ENCODE results near the gene ZNRF1. TPM values are rescaled to one million over a fixed set of nuclear protein-coding genes. Genes with fewer than 3 reads are reported as not detected.

ZNRF1 gene
- total and polyA plus RNA-seq, 2 donors from 2014 or later: 10.8 to 23.1 TPM

DNA sequence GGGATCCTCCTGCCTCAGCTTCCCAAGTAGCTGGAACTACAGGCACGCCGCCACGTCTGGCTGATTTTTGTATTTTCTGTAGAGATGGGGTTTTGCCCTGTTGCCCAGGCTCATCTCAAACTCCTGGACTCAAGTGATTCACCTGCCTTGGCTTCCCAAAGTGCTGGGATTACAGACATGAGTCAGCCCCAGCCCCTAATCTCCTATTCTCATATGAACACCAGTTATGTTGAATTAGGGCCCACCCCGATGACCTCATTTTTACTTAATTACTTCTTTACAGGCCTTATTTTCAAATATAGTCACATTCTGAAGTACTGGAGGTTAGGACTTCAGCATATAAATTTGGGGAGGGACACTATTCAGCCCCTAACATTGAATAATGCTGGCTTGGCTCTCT lies 49.2 kb downstream of the ZNRF1 start:
- H3K4me1 ChIP-seq (ENCODE audit: control insufficient read depth in 2 of 3, insufficient read depth in 2 of 3, low read depth in 1 of 3, low read length in 3 of 3): peaks cover 0 to 16% (median 1%) of the 10 kb centered on the region in 3 donors
- DNase-seq: no peak
- intact Hi-C loops (cut with DNase I): no loop called here
- H3K27ac ChIP-seq (ENCODE audit: low read depth in 2 of 2, low read length in 2 of 2): no peak overlapping the region
- H3K4me3 ChIP-seq (ENCODE audit: low read length in 3 of 3): no peak overlapping the region
- no peaks in the 10 kb centered on the region for H3K9me3 ChIP-seq (ENCODE audit: control insufficient read depth in 2 of 3, insufficient read depth in 1 of 3, low read length in 3 of 3)
- TF ChIP-seq, protein P1, sequence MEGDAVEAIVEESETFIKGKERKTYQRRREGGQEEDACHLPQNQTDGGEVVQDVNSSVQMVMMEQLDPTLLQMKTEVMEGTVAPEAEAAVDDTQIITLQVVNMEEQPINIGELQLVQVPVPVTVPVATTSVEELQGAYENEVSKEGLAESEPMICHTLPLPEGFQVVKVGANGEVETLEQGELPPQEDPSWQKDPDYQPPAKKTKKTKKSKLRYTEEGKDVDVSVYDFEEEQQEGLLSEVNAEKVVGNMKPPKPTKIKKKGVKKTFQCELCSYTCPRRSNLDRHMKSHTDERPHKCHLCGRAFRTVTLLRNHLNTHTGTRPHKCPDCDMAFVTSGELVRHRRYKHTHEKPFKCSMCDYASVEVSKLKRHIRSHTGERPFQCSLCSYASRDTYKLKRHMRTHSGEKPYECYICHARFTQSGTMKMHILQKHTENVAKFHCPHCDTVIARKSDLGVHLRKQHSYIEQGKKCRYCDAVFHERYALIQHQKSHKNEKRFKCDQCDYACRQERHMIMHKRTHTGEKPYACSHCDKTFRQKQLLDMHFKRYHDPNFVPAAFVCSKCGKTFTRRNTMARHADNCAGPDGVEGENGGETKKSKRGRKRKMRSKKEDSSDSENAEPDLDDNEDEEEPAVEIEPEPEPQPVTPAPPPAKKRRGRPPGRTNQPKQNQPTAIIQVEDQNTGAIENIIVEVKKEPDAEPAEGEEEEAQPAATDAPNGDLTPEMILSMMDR (IDR thresholded peaks at IDR 0.05; ENCODE audit: borderline replicate concordance, extremely low read depth, insufficient read depth): no peak
- no peaks in the 10 kb centered on the region for H3K36me3 ChIP-seq (ENCODE audit: control insufficient read depth in 2 of 3, insufficient read depth in 3 of 3, low read length in 3 of 3)
- no peak for FAIRE-seq
- no peaks in the 10 kb centered on the region for H3K27me3 ChIP-seq (ENCODE audit: control insufficient read depth, insufficient read depth, low read length)
- no peak overlapping the region for H3K9ac ChIP-seq (ENCODE audit: low read length in 3 of 3)

DNA sequence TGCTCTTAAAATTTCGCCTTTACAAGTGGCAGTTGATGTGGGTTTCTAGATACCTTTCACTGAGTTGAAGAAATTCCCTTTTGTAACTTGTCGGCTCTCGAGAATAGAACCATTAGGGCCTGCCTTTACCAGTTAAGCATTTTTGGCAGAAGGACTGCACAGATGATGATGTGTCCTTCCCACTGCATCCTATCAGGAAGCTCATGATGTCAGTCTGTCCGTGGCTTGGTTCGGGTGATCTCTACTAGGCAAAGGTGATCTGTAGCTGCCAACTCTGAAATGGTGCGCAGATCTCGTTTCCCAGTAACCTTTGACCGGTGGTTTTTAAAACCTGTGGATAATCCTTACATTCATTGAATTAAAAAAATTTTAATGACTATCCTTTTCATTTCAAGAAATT lies 49.7 kb downstream of the ZNRF1 start:
- intact Hi-C loops (cut with DNase I): no loop called here
- Histone ChIP-seq H3K4me3 (ENCODE audit: low read length in 3 of 3) (no peak overlapping the region), H3K4me1 (ENCODE audit: control insufficient read depth in 2 of 3, insufficient read depth in 2 of 3, low read depth in 1 of 3, low read length in 3 of 3) (peaks cover 0 to 16% (median 0%) of the 10 kb centered on the region in 3 donors), H3K27me3 (ENCODE audit: control insufficient read depth, insufficient read depth, low read length) (no peaks in the 10 kb centered on the region), H3K27ac (ENCODE audit: low read depth in 2 of 2, low read length in 2 of 2) (no peak overlapping the region), H3K9ac (ENCODE audit: low read length in 3 of 3) (no peak overlapping the region), H3K36me3 (ENCODE audit: control insufficient read depth in 2 of 3, insufficient read depth in 3 of 3, low read length in 3 of 3) (no peaks in the 10 kb centered on the region), H3K9me3 (ENCODE audit: control insufficient read depth in 2 of 3, insufficient read depth in 1 of 3, low read length in 3 of 3) (no peaks in the 10 kb centered on the region)
- FAIRE-seq (no peak), DNase-seq (no peak)
- TF ChIP-seq, protein P1 (IDR thresholded peaks at IDR 0.05; ENCODE audit: borderline replicate concordance, extremely low read depth, insufficient read depth): no peak

GRCh38 chr16:75052481-75053202 lies 53.8 kb downstream of the ZNRF1 start:
- Histone ChIP-seq H3K9ac (ENCODE audit: low read length in 3 of 3) (no peak overlapping the region), H3K36me3 (ENCODE audit: control insufficient read depth in 2 of 3, insufficient read depth in 3 of 3, low read length in 3 of 3) (no peaks in the 10 kb centered on the region), H3K27me3 (ENCODE audit: control insufficient read depth, insufficient read depth, low read length) (no peaks in the 10 kb centered on the region), H3K9me3 (ENCODE audit: control insufficient read depth in 2 of 3, insufficient read depth in 1 of 3, low read length in 3 of 3) (no peaks in the 10 kb centered on the region), H3K27ac (ENCODE audit: low read depth in 2 of 2, low read length in 2 of 2) (no peak overlapping the region), H3K4me1 (ENCODE audit: control insufficient read depth in 2 of 3, insufficient read depth in 2 of 3, low read depth in 1 of 3, low read length in 3 of 3) (peaks cover 0 to 14% (median 14%) of the 10 kb centered on the region in 3 donors), H3K4me3 (ENCODE audit: low read length in 3 of 3) (no peak overlapping the region)
- TF ChIP-seq, protein P1 (IDR thresholded peaks at IDR 0.05; ENCODE audit: borderline replicate concordance, extremely low read depth, insufficient read depth): no peak
- DNase-seq (no peak), FAIRE-seq (no peak)
- intact Hi-C loops (cut with DNase I): no loop called here
